BJ (cell line): ENCODE results near the gene PCDHA10. TPM values are rescaled to one million over a fixed set of nuclear protein-coding genes. Genes with fewer than 3 reads are reported as not detected.
"Not testable (repeated sequence)": the region's sequence is repeated elsewhere in the genome, so short reads cannot be mapped to it uniquely, and the experiment has no call there.

Source experiments
- CTCF ChIA-PET: fragments of 350-600 bp; formaldehyde crosslinking; extraction: SDS; loops from one replicate; lab custom pipeline; 2021; ENCODE audit warnings: antibody characterized with exemption, inconsistent platforms; lab: Yijun Ruan, JAX
- POLR2A ChIA-PET: fragments of 300-600 bp; sonication (Branson Sonifier 250); formaldehyde crosslinking; extraction: SDS; loops from one replicate; lab custom pipeline; 2021; ENCODE audit warnings: antibody characterized with exemption; lab: Charles Lee
- DNase-seq: peaks from one replicate; pipeline ENCODE4 v3.0.0-alpha.2; 2011; ENCODE audit warnings: low read depth
- H3K27me3 ChIP-seq: 2 replicates; pipeline ENCODE4 v1.6.0; 2011; ENCODE audit warnings: low read length; ENCODE audit not compliant: control insufficient read depth, insufficient read depth
- H3K36me3 ChIP-seq: 2 replicates; pipeline ENCODE4 v1.5.1; 2011; ENCODE audit warnings: low read length; ENCODE audit not compliant: control insufficient read depth, insufficient read depth
- H3K4me3 ChIP-seq: 2 replicates; pipeline ENCODE4 v1.5.1; 2011; ENCODE audit warnings: low read depth, mild to moderate bottlenecking, control low read depth, low read length
- polyA plus RNA-seq: library from polyadenylated mRNA; depleted of rRNA; stranded (reverse); fragments of >200 nt; gene quantifications from 2 replicates; pipeline ENCODE4 v1.2.3, GENCODE V29; 2011
- TF ChIP-seq, protein P1 (sequence below): IDR thresholded peaks from 2 replicates; pipeline ENCODE4 v1.5.1; 2011; ENCODE audit warnings: low read depth, mild to moderate bottlenecking, control low read depth, inconsistent platforms, low read length, moderate library complexity; ENCODE audit not compliant: insufficient read depth

PCDHA10 gene
- polyA plus RNA-seq, 1 experiment = 0.02 TPM

DNA sequence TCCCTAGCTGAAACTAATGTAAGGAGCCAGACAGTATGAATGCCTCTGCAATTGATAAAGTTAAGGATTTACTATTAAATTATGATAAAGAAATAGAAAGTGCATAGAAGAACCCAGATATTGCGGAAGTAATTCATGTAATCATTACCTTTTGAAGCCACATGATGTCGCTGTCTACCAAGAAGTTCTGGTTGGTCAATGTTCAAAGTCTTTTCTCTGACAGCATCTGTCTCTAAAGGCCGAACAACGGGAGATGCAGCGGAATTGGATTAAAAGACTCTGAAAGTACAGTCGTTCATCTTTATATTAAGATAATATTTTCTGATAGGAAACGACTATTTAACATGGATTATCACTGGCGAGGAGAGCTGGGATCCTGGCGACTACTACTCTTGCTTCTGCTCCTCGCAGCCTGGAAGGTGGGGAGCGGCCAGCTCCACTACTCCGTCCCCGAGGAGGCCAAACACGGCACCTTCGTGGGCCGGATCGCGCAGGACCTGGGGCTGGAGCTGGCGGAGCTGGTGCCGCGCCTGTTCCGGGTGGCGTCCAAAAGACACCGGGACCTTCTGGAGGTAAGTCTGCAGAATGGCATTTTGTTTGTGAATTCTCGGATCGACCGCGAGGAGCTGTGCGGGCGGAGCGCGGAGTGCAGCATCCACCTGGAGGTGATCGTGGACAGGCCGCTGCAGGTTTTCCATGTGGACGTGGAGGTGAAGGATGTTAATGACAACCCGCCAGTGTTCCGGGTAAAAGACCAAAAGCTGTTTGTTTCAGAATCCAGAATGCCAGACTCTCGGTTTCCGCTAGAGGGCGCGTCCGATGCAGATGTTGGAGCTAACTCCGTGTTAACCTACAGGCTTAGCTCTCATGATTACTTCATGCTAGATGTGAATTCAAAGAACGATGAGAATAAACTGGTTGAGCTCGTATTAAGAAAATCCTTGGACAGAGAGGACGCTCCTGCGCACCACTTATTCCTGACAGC is 14.4 kb upstream of the PCDHA10 start, which contains the start of gene PCDHA8:
PCDHA8 (plus strand) TSS at position 210 of the 985 bp plus-strand sequence; CDS start at position 345, 135 bp downstream.
- DNase-seq = no peak
- TF ChIP-seq, protein P1, sequence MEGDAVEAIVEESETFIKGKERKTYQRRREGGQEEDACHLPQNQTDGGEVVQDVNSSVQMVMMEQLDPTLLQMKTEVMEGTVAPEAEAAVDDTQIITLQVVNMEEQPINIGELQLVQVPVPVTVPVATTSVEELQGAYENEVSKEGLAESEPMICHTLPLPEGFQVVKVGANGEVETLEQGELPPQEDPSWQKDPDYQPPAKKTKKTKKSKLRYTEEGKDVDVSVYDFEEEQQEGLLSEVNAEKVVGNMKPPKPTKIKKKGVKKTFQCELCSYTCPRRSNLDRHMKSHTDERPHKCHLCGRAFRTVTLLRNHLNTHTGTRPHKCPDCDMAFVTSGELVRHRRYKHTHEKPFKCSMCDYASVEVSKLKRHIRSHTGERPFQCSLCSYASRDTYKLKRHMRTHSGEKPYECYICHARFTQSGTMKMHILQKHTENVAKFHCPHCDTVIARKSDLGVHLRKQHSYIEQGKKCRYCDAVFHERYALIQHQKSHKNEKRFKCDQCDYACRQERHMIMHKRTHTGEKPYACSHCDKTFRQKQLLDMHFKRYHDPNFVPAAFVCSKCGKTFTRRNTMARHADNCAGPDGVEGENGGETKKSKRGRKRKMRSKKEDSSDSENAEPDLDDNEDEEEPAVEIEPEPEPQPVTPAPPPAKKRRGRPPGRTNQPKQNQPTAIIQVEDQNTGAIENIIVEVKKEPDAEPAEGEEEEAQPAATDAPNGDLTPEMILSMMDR = no peak
- no peak within 1 kb of the TSS for H3K4me3 ChIP-seq
- ChIA-PET CTCF (interaction anchor here (0.9 kb wide), 1 partner anchor 15 kb away, joined by 3 read pairs; no protein-coding TSS in a partner anchor), POLR2A (no interaction called here)
- H3K27me3 ChIP-seq = no peaks in the 10 kb centered on the region
- no peaks in the 10 kb centered on the region for H3K36me3 ChIP-seq

- Histone ChIP-seq H3K27me3 (no peaks in the 10 kb centered on the region), H3K4me3 (no peak overlapping the region), H3K36me3 (no peaks in the 10 kb centered on the region)
- TF ChIP-seq, protein P1 = no peak
- DNase-seq = no peak
- ChIA-PET POLR2A (no interaction called here), CTCF (no interaction called here)
Measured at GRCh38 chr5:140842798-140843733, 12.6 kb upstream of the PCDHA10 start.

- H3K4me3 ChIP-seq, DNase-seq, H3K27me3 ChIP-seq, H3K36me3 ChIP-seq, POLR2A ChIA-PET: not testable (repeated sequence)
- CTCF ChIA-PET = interaction anchor here (0.6 to 1.2 kb wide), 2 partner anchors 34 to 193 kb away, joined by 3 read pairs; no protein-coding TSS in a partner anchor
Measured at GRCh38 chr5:140848139-140849102, 7.3 kb upstream of the PCDHA10 start, which contains the start of gene PCDHA9. Gene PCDHA9 (plus strand): TSS chr5:140848382. CDS start chr5:140848496, 114 bp downstream.

DNA sequence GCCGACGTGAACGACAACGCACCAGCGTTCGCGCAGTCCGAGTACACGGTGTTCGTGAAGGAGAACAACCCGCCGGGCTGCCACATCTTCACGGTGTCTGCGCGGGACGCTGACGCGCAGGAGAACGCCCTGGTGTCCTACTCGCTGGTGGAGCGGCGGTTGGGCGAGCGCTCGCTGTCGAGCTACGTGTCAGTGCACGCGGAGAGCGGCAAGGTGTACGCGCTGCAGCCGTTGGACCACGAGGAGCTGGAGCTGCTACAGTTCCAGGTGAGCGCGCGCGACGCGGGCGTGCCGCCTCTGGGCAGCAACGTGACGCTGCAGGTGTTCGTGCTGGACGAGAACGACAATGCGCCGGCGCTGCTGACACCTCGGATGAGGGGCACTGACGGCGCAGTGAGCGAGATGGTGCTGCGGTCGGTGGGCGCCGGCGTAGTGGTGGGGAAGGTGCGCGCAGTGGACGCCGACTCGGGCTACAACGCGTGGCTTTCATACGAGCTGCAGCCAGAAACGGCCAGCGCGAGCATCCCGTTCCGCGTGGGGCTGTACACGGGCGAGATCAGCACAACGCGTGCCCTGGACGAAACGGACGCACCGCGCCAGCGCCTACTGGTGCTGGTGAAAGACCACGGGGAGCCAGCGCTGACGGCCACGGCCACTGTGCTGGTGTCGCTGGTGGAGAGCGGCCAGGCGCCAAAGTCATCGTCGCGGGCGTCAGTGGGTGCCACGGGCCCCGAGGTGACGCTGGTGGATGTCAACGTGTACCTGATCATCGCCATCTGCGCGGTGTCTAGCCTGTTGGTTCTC is 5.7 kb upstream of the PCDHA10 start:
- H3K36me3 ChIP-seq = not testable (repeated sequence)

DNA sequence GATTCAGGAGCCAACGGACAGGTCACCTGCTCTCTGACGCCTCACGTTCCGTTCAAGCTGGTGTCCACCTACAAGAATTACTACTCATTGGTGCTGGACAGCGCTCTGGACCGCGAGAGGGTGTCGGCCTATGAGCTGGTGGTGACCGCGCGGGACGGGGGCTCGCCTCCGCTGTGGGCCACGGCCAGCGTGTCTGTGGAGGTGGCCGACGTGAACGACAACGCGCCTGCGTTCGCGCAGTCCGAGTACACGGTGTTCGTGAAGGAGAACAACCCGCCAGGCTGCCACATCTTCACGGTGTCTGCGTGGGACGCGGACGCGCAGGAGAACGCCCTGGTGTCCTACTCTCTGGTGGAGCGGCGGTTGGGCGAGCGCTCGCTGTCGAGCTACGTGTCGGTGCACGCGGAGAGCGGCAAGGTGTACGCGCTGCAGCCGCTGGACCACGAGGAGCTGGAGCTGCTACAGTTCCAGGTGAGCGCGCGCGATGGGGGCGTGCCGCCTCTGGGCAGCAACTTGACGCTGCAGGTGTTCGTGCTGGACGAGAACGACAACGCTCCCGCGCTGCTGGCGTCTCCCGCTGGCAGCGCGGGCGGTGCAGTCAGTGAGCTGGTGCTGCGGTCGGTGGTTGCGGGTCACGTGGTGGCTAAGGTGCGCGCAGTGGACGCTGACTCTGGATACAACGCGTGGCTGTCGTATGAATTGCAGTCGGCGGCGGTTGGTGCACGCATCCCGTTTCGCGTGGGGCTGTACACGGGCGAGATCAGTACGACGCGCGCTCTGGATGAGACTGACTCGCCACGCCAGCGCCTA is 1.7 kb downstream of the PCDHA10 start:
- ChIA-PET CTCF (no interaction called here), POLR2A (no interaction called here)
- TF ChIP-seq, protein P1 = no peak
- Histone ChIP-seq H3K27me3 (no peaks in the 10 kb centered on the region), H3K36me3 (no peaks in the 10 kb centered on the region), H3K4me3 (no peak overlapping the region)
- DNase-seq = no peak

More for the DNA sequence above, 5.7 kb upstream of the PCDHA10 start:
- H3K4me3 ChIP-seq, POLR2A ChIA-PET, CTCF ChIA-PET, DNase-seq, H3K27me3 ChIP-seq: not testable (repeated sequence)
